ENCODE measurements around the gene ABR. TPM values are rescaled to one million over a fixed set of nuclear protein-coding genes. Genes with fewer than 3 reads are reported as not detected.

The ABR gene
- total and polyA plus RNA-seq, 2 of the 13 experiments (the other 11 are each of a cell fraction or from before 2014, with no cell fraction given) = 12.4 to 40.4 TPM

- TF ChIP-seq ZNF674 (CRISPR knock-in tag; IDR thresholded peaks at IDR 0.05; ENCODE audit: low read depth) (no peak), TBX3 (IDR thresholded peaks at IDR 0.05; ENCODE audit: borderline replicate concordance) (no peak), ZNF570 (CRISPR knock-in tag; IDR thresholded peaks at IDR 0.05; ENCODE audit: borderline replicate concordance) (no peak), TCF7 (IDR thresholded peaks at IDR 0.05; ENCODE audit: low read depth) (no peak), ZNF329 (CRISPR knock-in tag; IDR thresholded peaks at IDR 0.05; ENCODE audit: low read depth) (no peak), KAT7 (CRISPR knock-in tag; IDR thresholded peaks at IDR 0.05; ENCODE audit: borderline replicate concordance) (no peak), ZNF33A (CRISPR knock-in tag; IDR thresholded peaks at IDR 0.05; ENCODE audit: borderline replicate concordance) (no peak), THAP11 (CRISPR knock-in tag; IDR thresholded peaks at IDR 0.05) (peak; percentile 40; the same call in 1 of the 2 replicates), KAT2B (IDR thresholded peaks at IDR 0.05; ENCODE audit: borderline replicate concordance, low read depth, low read length) (no peak), ZNF766 (CRISPR knock-in tag; IDR thresholded peaks at IDR 0.05; ENCODE audit: borderline replicate concordance) (no peak), ATF7-NPFF (CRISPR knock-in tag; IDR thresholded peaks at IDR 0.05; ENCODE audit: low read depth) (no peak), DR1 (CRISPR knock-in tag; IDR thresholded peaks at IDR 0.05) (no peak), ETS1 (CRISPR knock-in tag; IDR thresholded peaks at IDR 0.05) (no peak), ZNF550 (CRISPR knock-in tag; IDR thresholded peaks at IDR 0.05; ENCODE audit: borderline replicate concordance) (no peak), MBD4 (IDR thresholded peaks at IDR 0.05; ENCODE audit: borderline replicate concordance, low read length) (no peak), ZSCAN20 (CRISPR knock-in tag; IDR thresholded peaks at IDR 0.05; ENCODE audit: borderline replicate concordance) (no peak), ZMAT3 (CRISPR knock-in tag; conservative IDR thresholded peaks at IDR 0.05) (no peak), ATRX (CRISPR knock-in tag; IDR thresholded peaks at IDR 0.05; ENCODE audit: borderline replicate concordance) (no peak), DMAP1 (CRISPR knock-in tag; IDR thresholded peaks at IDR 0.05) (0 out of 2 replicates have a peak, but pooled peaks have one; percentile 23), ZNF720 (CRISPR knock-in tag; IDR thresholded peaks at IDR 0.05) (no peak), PITX1 (CRISPR knock-in tag; IDR thresholded peaks at IDR 0.05) (no peak), REXO4 (CRISPR knock-in tag; IDR thresholded peaks at IDR 0.05; ENCODE audit: borderline replicate concordance) (no peak), FOXP1 (IDR thresholded peaks at IDR 0.05) (no peak), FOXP1 (CRISPR knock-in tag; IDR thresholded peaks at IDR 0.05) (no peak)
- TF ChIP-seq, protein P1, sequence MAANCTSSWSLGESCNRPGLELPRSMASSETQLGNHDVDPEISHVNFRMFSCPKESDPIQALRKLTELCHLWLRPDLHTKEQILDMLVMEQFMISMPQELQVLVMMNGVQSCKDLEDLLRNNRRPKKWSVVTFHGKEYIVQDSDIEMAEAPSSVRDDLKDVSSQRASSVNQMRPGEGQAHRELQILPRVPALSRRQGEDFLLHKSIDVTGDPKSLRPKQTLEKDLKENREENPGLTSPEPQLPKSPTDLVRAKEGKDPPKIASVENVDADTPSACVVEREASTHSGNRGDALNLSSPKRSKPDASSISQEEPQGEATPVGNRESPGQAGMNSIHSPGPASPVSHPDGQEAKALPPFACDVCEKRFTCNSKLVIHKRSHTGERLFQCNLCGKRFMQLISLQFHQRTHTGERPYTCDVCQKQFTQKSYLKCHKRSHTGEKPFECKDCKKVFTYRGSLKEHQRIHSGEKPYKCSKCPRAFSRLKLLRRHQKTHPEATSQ (CRISPR knock-in tag; IDR thresholded peaks at IDR 0.05; ENCODE audit: borderline replicate concordance) = 0 out of 2 replicates have a peak, but pooled peaks have one; percentile 7
- TF ChIP-seq, protein P2, sequence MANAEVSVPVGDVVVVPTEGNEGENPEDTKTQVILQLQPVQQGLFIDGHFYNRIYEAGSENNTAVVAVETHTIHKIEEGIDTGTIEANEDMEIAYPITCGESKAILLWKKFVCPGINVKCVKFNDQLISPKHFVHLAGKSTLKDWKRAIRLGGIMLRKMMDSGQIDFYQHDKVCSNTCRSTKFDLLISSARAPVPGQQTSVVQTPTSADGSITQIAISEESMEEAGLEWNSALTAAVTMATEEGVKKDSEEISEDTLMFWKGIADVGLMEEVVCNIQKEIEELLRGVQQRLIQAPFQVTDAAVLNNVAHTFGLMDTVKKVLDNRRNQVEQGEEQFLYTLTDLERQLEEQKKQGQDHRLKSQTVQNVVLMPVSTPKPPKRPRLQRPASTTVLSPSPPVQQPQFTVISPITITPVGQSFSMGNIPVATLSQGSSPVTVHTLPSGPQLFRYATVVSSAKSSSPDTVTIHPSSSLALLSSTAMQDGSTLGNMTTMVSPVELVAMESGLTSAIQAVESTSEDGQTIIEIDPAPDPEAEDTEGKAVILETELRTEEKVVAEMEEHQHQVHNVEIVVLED (CRISPR knock-in tag; IDR thresholded peaks at IDR 0.05; ENCODE audit: borderline replicate concordance) = no peak
Measured at GRCh38 chr17:980406-981291, 199.1 kb downstream of the ABR start (continued).
